T-cell (primary cell): Measurements from ENCODE around the gene MCF2L. TPM values are rescaled to one million over a fixed set of nuclear protein-coding genes. Genes with fewer than 3 reads are reported as not detected.

Source experiments
- ATAC-seq, 4 experiments: fragments of 200-7000 bp in 3 of 4; fragments of 150-1000 bp in 1 of 4; cut with Tn5 transposase; replicated peaks in 1 of 4; 1 replicate in 3 of 4; 2 replicates in 1 of 4; pipeline ENCODE4 v1.10.0; 2021; ENCODE audit warnings: moderate library complexity in 3 of 4, mild to moderate bottlenecking in 2 of 4, moderate number of reproducible peaks in 1 of 4
- CTCF ChIA-PET, 2 donors: fragments of 300-600 bp; sonication (Branson Sonifier 250); formaldehyde crosslinking; loops; one replicate each; lab custom pipeline; 2022; ENCODE audit warnings: antibody characterized with exemption in 2 of 2; lab: Charles Lee
- POLR2A ChIA-PET, 2 donors: fragments of 300-600 bp; sonication (Branson Sonifier 250); formaldehyde crosslinking; loops; one replicate each; lab custom pipeline; 2022; ENCODE audit warnings: antibody characterized with exemption in 2 of 2; lab: Charles Lee
- DNase-seq, 35 experiments: peaks; one replicate each; pipeline versions ENCODE4 v3.0.0 to v3.0.0-alpha.2; 2013 to 2023
- H3K27ac ChIP-seq: one replicate; pipeline ENCODE4 v1.5.1; 2013; ENCODE audit warnings: low read length
- H3K27me3 ChIP-seq, 2 experiments: replicated peaks in 1 of 2; 1 replicate in 1 of 2; 2 replicates in 1 of 2; pipeline versions ENCODE4 v1.6.1 to v1.7.0; 2013; ENCODE audit warnings: low read length in 1 of 2, mixed read lengths in 1 of 2; ENCODE audit not compliant: control insufficient read depth in 2 of 2, insufficient read depth in 2 of 2; ENCODE audit errors: extremely low read depth in 1 of 2
- H3K36me3 ChIP-seq, 2 donors: 1 replicate in 1 of 2; 2 replicates in 1 of 2; pipeline versions ENCODE4 v1.6.1 to v1.7.0; 2013; ENCODE audit warnings: low read length in 1 of 2; ENCODE audit not compliant: control insufficient read depth in 2 of 2, insufficient read depth in 1 of 2; ENCODE audit errors: extremely low read depth in 1 of 2
- H3K4me1 ChIP-seq, 2 experiments: 1 replicate in 1 of 2; 2 replicates in 1 of 2; pipeline versions ENCODE4 v1.6.1 to v1.7.0; 2013; ENCODE audit warnings: low read length in 2 of 2, mixed read lengths in 1 of 2; ENCODE audit not compliant: insufficient read depth in 2 of 2, control insufficient read depth in 1 of 2; ENCODE audit errors: extremely low read depth in 1 of 2
- H3K4me3 ChIP-seq, 2 donors: 1 replicate in 1 of 2; 2 replicates in 1 of 2; pipeline versions ENCODE4 v1.5.1 to v1.7.0; 2013; ENCODE audit warnings: mild to moderate bottlenecking in 2 of 2, low read length in 1 of 2, moderate library complexity in 1 of 2; ENCODE audit not compliant: control insufficient read depth in 1 of 2; ENCODE audit errors: extremely low read depth in 1 of 2
- H3K9me3 ChIP-seq: 2 replicates; pipeline ENCODE4 v1.7.0; 2013
- H3K27ac Mint-ChIP-seq, 2 donors: one replicate each; pipeline ENCODE4 v1.8.0; 2020 to 2021; ENCODE audit warnings: mild to moderate bottlenecking in 2 of 2, mixed read lengths in 2 of 2
- H3K27me3 Mint-ChIP-seq, 2 donors: one replicate each; pipeline ENCODE4 v1.8.0; 2021 to 2022; ENCODE audit warnings: mixed read lengths in 2 of 2
- H3K36me3 Mint-ChIP-seq: one replicate; pipeline ENCODE4 v1.8.0; 2021; ENCODE audit warnings: mixed read lengths
- H3K4me1 Mint-ChIP-seq, 3 donors: one replicate each; pipeline ENCODE4 v1.8.0; 2020 to 2022; ENCODE audit warnings: mixed read lengths in 3 of 3, mild to moderate bottlenecking in 1 of 3
- H3K4me3 Mint-ChIP-seq, 3 donors: one replicate each; pipeline ENCODE4 v1.8.0; 2020 to 2022; ENCODE audit warnings: mild to moderate bottlenecking in 3 of 3, mixed read lengths in 3 of 3, moderate library complexity in 3 of 3
- H3K9me3 Mint-ChIP-seq, 3 donors: one replicate each; pipeline ENCODE4 v1.8.0; 2020 to 2022; ENCODE audit warnings: mixed read lengths in 3 of 3
- WGBS: methylation state at CpG from one replicate; pipeline ENCODE4 v1.1.5; 2013; ENCODE audit warnings: missing lambda C conversion rate; ENCODE audit not compliant: insufficient coverage; 5-methylcytosine and 5-hydroxymethylcytosine counted together
- total RNA-seq, 35 experiments: library from RNA in 6 of 35; stranded (reverse) in 6 of 35; fragments of 120-200 nt in 1 of 35; gene quantifications; one replicate each; pipeline versions ENCODE4 v1.2.1 to v1.2.4 and lab custom pipeline; 2013 to 2026

Gene MCF2L
- total RNA-seq, 5 donors from 2014 or later (not counting 1 experiment from before 2014, with no cell fraction given): 18.2 to 30.0 (median 24.7) TPM

- WGBS: 90% methylated on average over 26 of the region's 26 CpGs
- Mint-ChIP-seq H3K9me3 (no peaks in the 10 kb centered on the region), H3K4me3 (no peak overlapping the region), H3K36me3 (no peaks in the 10 kb centered on the region), H3K27ac (no peak overlapping the region), H3K27me3 (peaks cover 1 to 7% of the 10 kb centered on the region in 2 donors), H3K4me1 (no peaks in the 10 kb centered on the region)
- CTCF ChIA-PET: no interaction called here
- no peak for ATAC-seq
- Histone ChIP-seq H3K27ac (no peak overlapping the region), H3K36me3 (no peaks in the 10 kb centered on the region), H3K27me3 (peaks cover 3 to 16% of the 10 kb centered on the region in 2 experiments), H3K9me3 (no peaks in the 10 kb centered on the region), H3K4me3 (no peak overlapping the region), H3K4me1 (no peaks in the 10 kb centered on the region)
- DNase-seq: no peak
- POLR2A ChIA-PET: no interaction called here
Observed at GRCh38 chr13:113140677-113141600, 171.9 kb downstream of the MCF2L start.

- POLR2A ChIA-PET: no interaction called here
- H3K27me3 ChIP-seq: peaks cover 3 to 19% of the 10 kb centered on the region in 2 experiments
- H3K4me3 ChIP-seq: no peak overlapping the region
- ATAC-seq (no peak), DNase-seq (no peak)
- H3K9me3 Mint-ChIP-seq: no peaks in the 10 kb centered on the region
- CTCF ChIA-PET: interaction anchor here (0.7 to 0.8 kb wide), 3 partner anchors 83 to 493 kb away, joined by 3 to 4 read pairs (median 3); no protein-coding TSS in a partner anchor
- H3K4me1 ChIP-seq: no peaks in the 10 kb centered on the region
- no peaks in the 10 kb centered on the region for H3K9me3 ChIP-seq
- no peaks in the 10 kb centered on the region for H3K36me3 ChIP-seq
- no peak overlapping the region for H3K4me3 Mint-ChIP-seq
- peaks cover 0 to 7% of the 10 kb centered on the region in 2 donors for H3K27me3 Mint-ChIP-seq
- no peak overlapping the region for H3K27ac Mint-ChIP-seq
- H3K36me3 Mint-ChIP-seq: no peaks in the 10 kb centered on the region
- WGBS: 90% methylated on average over 14 of the region's 18 CpGs
- H3K27ac ChIP-seq: no peak overlapping the region
- no peaks in the 10 kb centered on the region for H3K4me1 Mint-ChIP-seq
Observed at GRCh38 chr13:113141601-113141970, 172.6 kb downstream of the MCF2L start.

DNA sequence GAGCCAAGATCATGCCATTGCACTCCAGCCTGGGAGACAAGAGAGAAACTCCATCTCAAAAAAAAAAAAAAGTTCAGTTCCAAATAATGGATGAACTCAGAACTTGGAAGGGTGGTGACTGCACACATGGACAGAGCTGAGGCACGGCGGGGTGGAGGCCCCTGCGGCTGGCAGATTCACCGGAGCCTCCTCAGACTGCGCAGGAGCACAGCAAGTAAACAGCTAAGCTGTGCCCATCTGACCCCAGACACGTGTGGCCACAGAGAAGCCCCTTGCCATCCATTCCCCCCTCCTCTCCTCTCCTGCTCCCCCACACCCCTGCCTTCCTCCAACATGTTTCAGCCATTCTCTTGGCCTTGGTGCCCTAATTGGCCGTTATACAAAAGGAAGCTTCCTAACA lies 173.9 kb downstream of the MCF2L start:
- POLR2A ChIA-PET: interaction anchor here in 1 of 2 donors (0.7 kb wide), 1 partner anchor 133 kb away, joined by 10 read pairs; no protein-coding TSS in a partner anchor
- Mint-ChIP-seq H3K36me3 (no peaks in the 10 kb centered on the region), H3K27ac (no peak overlapping the region), H3K9me3 (no peaks in the 10 kb centered on the region), H3K27me3 (peaks cover 4 to 8% of the 10 kb centered on the region in 2 donors), H3K4me1 (no peaks in the 10 kb centered on the region), H3K4me3 (no peak overlapping the region)
- Histone ChIP-seq H3K4me3 (no peak overlapping the region), H3K36me3 (no peaks in the 10 kb centered on the region), H3K9me3 (no peaks in the 10 kb centered on the region), H3K27ac (no peak overlapping the region), H3K27me3 (peaks cover 0 to 28% of the 10 kb centered on the region in 2 experiments), H3K4me1 (no peaks in the 10 kb centered on the region)
- CTCF ChIA-PET: no interaction called here
- no peak for ATAC-seq
- 95% methylated on average over 6 of the region's 7 CpGs for WGBS
- no peak for DNase-seq

DNA sequence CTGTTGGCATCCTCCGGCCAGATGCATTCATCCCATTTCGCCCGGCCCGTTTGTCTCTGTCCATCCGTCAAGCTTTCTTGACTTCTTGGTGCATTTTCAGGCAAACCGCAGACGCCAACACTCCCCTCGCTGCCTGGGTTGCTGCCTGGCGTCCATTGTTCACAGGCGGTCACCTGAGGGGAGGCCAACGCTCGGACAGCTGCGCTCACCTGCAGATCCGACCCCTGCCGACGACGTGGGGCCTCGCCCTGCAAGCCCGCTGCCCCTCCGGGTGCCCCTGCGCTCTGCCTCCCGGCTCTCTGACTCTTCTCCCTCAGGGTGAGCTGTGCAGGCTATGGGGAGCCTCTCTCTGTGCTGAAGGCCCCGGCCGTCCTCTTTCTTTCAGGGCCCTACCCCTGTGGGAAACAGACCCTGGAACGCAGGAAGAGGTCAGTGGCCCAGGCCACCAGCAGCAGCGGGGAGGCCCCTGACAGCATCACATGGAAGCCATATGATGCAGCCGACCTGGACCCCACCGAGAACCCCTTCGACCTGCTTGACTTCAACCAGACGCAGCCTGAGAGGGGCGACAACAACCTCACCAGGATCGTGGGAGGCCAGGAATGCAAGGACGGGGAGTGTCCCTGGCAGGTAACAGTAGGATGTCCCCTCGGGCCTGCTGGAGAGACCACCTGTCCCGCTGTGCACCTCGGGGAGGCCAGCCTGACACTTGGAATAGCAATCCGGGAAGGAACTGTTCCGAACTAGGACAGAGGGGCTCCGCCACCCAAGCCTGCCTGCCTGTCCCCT lies 174.6 kb downstream of the MCF2L start:
- Histone ChIP-seq H3K9me3 (no peaks in the 10 kb centered on the region), H3K36me3 (no peaks in the 10 kb centered on the region), H3K4me3 (no peak overlapping the region), H3K27me3 (peaks cover 0 to 28% of the 10 kb centered on the region in 2 experiments), H3K4me1 (no peaks in the 10 kb centered on the region), H3K27ac (no peak overlapping the region)
- CTCF ChIA-PET: no interaction called here
- no peaks in the 10 kb centered on the region for H3K4me1 Mint-ChIP-seq
- DNase-seq: no peak
- H3K27me3 Mint-ChIP-seq: peaks cover 3 to 8% of the 10 kb centered on the region in 2 donors
- no peak overlapping the region for H3K27ac Mint-ChIP-seq
- POLR2A ChIA-PET: interaction anchor here in 1 of 2 donors (0.7 kb wide), 1 partner anchor 132 kb away, joined by 10 read pairs; no protein-coding TSS in a partner anchor
- no peaks in the 10 kb centered on the region for H3K36me3 Mint-ChIP-seq
- no peak overlapping the region for H3K4me3 Mint-ChIP-seq
- no peaks in the 10 kb centered on the region for H3K9me3 Mint-ChIP-seq
- whole genome bisulfite sequencing: 88% methylated on average over 39 of the region's 39 CpGs
- no peak for ATAC-seq

GRCh38 chr13:113144255-113144629 lies 175.2 kb downstream of the MCF2L start:
- Mint-ChIP-seq H3K27me3 (peaks cover 0 to 8% of the 10 kb centered on the region in 2 donors), H3K9me3 (no peaks in the 10 kb centered on the region), H3K4me3 (no peak overlapping the region)

DNA sequence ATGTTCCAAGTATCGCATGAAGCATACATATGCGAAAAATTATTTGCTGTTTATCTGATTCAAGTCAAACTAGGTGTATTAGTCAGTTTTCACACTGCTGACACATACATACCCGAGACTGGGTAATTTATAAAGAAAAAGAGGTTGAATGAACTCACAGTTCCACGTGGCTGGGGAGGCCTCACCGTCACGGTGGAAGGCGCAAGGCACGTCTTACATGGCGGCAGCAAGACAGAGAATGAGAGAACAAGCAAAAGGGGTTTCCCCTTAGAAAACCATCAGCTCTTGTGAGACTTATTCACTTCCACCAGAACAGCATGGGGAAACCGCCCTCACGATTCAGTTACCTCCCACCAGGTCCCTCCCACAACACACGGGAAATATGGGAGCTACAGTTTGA lies 176.5 kb downstream of the MCF2L start:
- Histone ChIP-seq H3K4me1 (no peaks in the 10 kb centered on the region), H3K27me3 (peaks cover 0 to 32% of the 10 kb centered on the region in 2 experiments), H3K4me3 (no peak overlapping the region), H3K9me3 (no peaks in the 10 kb centered on the region), H3K36me3 (no peaks in the 10 kb centered on the region), H3K27ac (no peak overlapping the region)
- Mint-ChIP-seq H3K27ac (no peak overlapping the region), H3K4me3 (no peak overlapping the region), H3K9me3 (no peaks in the 10 kb centered on the region), H3K36me3 (no peaks in the 10 kb centered on the region), H3K4me1 (no peaks in the 10 kb centered on the region), H3K27me3 (peaks cover 0 to 8% of the 10 kb centered on the region in 2 donors)
- DNase-seq (no peak), ATAC-seq (no peak)
- CTCF ChIA-PET: no interaction called here
- POLR2A ChIA-PET: no interaction called here
- 26% methylated on average over 7 of the region's 12 CpGs for WGBS

More at GRCh38 chr13:113144255-113144629, 175.2 kb downstream of the MCF2L start:
- Mint-ChIP-seq H3K27ac (no peak overlapping the region), H3K36me3 (no peaks in the 10 kb centered on the region), H3K4me1 (no peaks in the 10 kb centered on the region)
- no peaks in the 10 kb centered on the region for H3K4me1 ChIP-seq
- ATAC-seq (no peak), DNase-seq (no peak)
- no peak overlapping the region for H3K27ac ChIP-seq
- no peaks in the 10 kb centered on the region for H3K36me3 ChIP-seq
- H3K4me3 ChIP-seq: no peak overlapping the region
- 84% methylated on average over 4 of the region's 12 CpGs for WGBS
- POLR2A ChIA-PET: no interaction called here
- H3K27me3 ChIP-seq: peaks cover 0 to 28% of the 10 kb centered on the region in 2 experiments
- H3K9me3 ChIP-seq: no peaks in the 10 kb centered on the region
- CTCF ChIA-PET: no interaction called here
